ENCODE measurements around the gene RET.

- no peak for TF ChIP-seq USF1 (CRISPR knock-in tag; IDR thresholded peaks at IDR 0.05)
- TF ChIP-seq MYBL2 (CRISPR knock-in tag; IDR thresholded peaks at IDR 0.05): no peak
- TF ChIP-seq CTCF (IDR thresholded peaks at IDR 0.05): no peak
- no peak for TF ChIP-seq JAZF1 (CRISPR knock-in tag; IDR thresholded peaks at IDR 0.05)
- no peak for TF ChIP-seq STAT6 (CRISPR knock-in tag; conservative IDR thresholded peaks at IDR 0.05; ENCODE audit: low read depth)
- TF ChIP-seq ATF2 (CRISPR knock-in tag; IDR thresholded peaks at IDR 0.05; ENCODE audit: borderline replicate concordance, low read depth): no peak
- TF ChIP-seq NR3C1 (CRISPR knock-in tag; conservative IDR thresholded peaks at IDR 0.05; ENCODE audit: low read depth): no peak
- no peak for TF ChIP-seq NR2C2 (CRISPR knock-in tag; IDR thresholded peaks at IDR 0.05)
- TF ChIP-seq JUN (CRISPR knock-in tag; IDR thresholded peaks at IDR 0.05): no peak
- no peak for TF ChIP-seq KAT7 (CRISPR knock-in tag; IDR thresholded peaks at IDR 0.05; ENCODE audit: borderline replicate concordance)
- no peak for TF ChIP-seq E2F1 (CRISPR knock-in tag; IDR thresholded peaks at IDR 0.05)
These were observed 11.6 kb upstream of the RET start for GRCh38 chr10:43065234-43065633.
